ENCODE measurements around the gene MPV17L2.

DNA sequence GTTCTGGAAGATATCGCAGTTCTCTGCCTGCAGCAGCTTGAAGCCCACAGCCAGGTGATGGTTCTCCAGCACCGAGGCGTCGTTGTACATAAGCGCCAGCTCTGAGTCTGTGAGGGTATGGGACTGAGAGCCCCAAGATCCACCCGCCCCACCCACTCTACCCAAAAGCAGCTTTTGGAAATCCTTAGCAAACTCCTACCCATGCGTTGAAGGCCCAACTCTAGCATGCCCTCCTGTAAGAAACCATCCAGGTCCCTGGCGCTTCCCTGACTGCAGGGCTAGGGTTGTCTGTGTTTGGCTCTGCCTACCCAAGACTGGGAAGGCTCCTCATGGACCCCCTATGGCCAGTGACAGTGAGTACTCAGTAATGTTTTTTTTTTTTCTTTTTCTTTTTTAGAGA, 23.8 kb downstream of the MPV17L2 start:
- TF ChIP-seq, protein P1, sequence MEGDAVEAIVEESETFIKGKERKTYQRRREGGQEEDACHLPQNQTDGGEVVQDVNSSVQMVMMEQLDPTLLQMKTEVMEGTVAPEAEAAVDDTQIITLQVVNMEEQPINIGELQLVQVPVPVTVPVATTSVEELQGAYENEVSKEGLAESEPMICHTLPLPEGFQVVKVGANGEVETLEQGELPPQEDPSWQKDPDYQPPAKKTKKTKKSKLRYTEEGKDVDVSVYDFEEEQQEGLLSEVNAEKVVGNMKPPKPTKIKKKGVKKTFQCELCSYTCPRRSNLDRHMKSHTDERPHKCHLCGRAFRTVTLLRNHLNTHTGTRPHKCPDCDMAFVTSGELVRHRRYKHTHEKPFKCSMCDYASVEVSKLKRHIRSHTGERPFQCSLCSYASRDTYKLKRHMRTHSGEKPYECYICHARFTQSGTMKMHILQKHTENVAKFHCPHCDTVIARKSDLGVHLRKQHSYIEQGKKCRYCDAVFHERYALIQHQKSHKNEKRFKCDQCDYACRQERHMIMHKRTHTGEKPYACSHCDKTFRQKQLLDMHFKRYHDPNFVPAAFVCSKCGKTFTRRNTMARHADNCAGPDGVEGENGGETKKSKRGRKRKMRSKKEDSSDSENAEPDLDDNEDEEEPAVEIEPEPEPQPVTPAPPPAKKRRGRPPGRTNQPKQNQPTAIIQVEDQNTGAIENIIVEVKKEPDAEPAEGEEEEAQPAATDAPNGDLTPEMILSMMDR (IDR thresholded peaks at IDR 0.05; ENCODE audit: low read length): no peak
- TF ChIP-seq EZH2 (optimal IDR thresholded peaks at IDR 0.05; ENCODE audit: low read depth, low read length) (no peak), EZH2phosphoT487 (IDR thresholded peaks at IDR 0.05; ENCODE audit: low read length) (no peak)

All from MM.1S (cell line).